Occipital lobe (tissue), 2 donors: ENCODE measurements around the gene DPPA4. TPM values are rescaled to one million over a fixed set of nuclear protein-coding genes. Genes with fewer than 3 reads are reported as not detected.
"Not testable (repeated sequence)": the region's sequence is repeated elsewhere in the genome, so short reads cannot be mapped to it uniquely, and the experiment has no call there.

Source experiments
- DNase-seq: peaks from one replicate; lab custom pipeline; 2025; lab: John Stamatoyannopoulos, UW
- total RNA-seq: library from RNA; depleted of rRNA; stranded (reverse); fragments of >200 nt; gene quantifications from one replicate; pipeline ENCODE4 v1.2.3, GENCODE V29; 2014

DPPA4 gene, protein sequence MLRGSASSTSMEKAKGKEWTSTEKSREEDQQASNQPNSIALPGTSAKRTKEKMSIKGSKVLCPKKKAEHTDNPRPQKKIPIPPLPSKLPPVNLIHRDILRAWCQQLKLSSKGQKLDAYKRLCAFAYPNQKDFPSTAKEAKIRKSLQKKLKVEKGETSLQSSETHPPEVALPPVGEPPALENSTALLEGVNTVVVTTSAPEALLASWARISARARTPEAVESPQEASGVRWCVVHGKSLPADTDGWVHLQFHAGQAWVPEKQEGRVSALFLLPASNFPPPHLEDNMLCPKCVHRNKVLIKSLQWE
- under 0.01 TPM for total RNA-seq

DNA sequence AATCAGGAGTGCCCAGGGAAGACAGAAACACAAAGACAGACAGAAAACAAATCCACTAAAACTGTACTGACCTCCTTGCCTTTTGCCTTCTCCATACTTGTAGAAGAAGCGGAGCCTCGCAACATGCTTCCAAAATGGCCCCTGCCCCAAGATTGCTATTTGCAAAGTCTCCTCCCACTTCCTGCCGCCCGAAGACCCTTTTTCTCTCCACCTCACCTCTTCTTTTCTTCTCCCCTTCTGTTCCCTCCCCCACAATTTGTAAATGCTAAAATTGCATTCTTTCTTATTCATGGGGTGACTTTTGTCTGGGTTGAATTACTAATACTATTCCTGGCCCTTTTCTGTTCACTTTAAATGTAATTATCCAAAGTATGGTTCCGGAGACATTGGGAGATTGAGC is at the start of gene DPPA4:
Gene DPPA4 (minus strand): TSS at position 154 of the 400 bp plus-strand sequence. CDS start 29 bp downstream, at position 125.
- no peak for DNase-seq

DNA sequence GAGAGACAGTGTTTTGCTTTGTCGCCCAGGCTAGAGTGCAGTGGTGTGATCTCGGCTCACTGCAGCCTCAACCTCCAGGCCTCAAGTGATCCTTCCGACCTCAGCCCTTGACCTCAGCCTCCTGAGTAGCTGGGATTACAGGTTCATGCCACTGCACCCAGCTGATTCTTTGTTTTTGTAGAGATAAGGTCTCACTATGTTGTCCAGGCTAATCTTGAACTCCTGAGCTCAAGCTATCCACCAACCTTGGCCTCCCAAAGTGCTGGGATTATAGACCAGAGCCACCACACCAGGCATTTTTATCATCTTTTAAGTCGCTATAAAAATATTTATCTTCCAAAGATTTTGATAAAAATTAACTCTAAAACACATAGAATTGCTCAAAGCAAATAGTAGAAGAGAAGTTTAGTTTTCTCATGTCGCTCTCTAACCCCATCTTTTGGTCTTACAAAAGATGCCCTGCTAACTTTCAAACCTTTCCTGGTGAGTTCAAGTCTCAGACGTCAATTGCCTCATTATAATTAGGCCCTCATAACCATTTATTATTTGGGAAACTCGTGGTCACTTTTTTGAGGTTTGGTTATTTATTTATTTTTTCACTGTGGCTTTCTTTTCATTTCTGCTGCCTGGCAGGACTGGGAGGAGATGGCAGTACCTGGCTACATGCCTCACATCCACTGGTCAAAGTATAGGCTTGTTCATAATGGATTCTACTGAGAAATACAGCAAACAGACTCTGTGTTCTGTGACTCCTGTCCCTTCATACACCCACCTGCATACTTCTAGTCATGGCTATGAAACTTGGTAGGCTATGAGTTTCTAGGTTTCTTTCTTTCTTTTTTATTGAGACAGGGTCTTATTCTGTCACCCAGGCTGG is 48.3 kb upstream of the DPPA4 start:
- no peak for DNase-seq

DNA sequence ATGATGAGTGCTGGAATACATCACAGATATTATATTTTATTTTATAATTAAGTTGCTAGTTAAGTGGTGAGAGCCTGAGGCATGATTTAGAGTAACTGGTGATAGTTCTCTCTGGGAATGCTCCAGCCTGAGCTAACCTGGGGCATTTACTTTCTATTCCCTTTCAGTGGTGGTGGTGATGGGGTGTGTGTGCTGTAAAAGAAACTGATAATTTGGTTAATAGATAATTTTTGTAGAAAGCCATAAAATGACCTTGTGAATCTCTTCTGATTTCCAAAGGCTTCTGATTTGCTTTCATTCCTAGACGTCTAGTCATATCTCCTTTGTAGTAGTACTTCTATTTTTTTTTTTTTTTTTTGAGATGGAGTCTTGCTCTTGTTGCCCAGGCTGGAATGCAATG is 46.8 kb upstream of the DPPA4 start:
- DNase-seq = no peak

DNA sequence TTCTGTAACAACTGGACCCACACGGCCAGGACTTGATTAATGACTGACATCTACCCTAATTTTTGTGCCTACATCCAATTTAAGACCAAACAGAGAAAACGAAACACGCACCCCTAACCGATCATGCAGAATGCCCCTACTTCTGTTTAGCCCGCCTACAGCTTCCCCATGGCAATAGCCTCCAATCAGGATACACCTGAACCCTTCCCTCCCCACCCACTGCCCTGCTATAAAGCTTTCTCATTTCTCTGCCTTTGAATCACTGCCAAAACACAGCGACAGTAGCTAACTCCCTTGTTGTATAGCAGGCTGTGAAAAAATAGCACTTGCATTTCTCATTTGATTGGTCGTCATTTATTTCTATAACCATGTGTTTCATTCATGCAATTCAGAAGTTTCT is 45.2 kb upstream of the DPPA4 start:
- no peak for DNase-seq

DNA sequence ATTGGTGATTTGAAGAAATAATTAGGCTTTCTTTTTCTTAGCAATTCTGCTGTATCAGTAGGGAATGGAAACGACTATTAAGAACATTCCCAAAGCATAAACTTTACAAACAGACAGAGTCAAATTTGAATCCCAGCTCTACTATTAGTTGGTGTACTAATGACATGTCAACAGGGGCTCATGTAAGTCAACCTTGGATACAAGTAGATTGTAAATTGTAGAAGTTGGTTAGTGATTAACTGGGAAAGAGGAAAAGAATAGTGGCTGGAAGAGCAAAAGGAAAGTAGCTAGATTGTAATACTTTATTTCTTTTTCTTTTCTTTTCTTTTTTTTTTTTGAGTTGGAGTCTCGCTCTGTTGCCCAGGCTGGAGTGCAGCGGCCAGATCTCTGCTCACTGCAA is 38.6 kb upstream of the DPPA4 start:
- no peak for DNase-seq

DNA sequence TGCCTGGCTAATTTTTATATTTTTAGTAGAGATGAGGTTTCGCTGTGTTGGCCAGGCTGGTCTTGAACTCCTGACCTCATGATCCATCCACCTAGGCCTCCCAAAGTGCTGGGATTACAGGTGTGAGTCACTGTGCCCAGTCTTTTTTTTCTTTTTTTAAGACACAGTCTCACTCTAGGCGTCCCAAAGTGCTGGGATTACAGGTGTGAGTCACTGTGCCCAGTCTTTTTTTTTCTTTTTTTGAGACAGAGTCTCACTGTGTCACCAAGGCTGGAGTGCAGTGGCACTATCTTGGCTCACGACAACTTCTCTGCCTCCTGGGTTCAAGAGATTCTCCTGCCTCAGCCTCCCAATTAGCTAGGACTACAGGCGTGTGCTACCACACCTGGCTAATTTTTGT is 37.1 kb upstream of the DPPA4 start:
- DNase-seq = not testable (repeated sequence)

DNA sequence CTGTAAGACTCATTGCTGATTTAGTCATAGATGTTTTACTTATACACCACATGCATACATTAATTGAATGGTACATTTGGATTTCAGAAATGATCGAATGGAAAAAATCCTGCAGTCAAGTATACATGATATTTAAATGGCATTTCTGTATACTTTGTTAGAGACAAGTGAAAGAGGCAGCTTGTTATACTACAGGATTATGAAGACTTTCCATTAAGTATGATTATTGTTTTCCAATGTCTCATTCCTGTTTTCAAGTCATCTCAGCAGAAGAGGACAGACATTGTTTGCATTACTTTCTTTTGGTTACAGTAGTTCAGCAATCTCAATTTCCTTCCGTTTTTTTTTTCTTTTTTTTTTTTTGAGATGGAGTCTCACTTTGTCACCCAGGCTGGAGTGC is 36.6 kb upstream of the DPPA4 start:
- no peak for DNase-seq

DNA sequence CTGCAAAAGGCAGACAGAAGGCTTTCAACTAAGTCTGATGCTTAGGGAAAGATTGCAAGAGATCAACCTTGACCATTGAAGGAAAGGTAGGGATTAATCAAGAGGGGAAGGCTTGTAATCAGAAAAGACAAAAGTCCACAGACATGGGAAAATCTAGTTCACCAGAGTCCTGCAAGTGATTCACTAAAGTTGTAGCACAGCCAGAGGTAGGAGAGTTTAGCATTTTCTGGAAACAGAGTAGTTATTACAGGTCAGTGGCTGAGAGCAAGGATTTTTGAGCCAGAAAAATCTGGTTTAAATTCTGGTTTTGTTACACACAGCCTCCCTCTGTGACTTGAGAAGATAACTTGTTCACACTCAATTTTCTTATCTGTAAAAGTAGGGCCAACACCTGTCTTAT is 35.3 kb upstream of the DPPA4 start:
- DNase-seq = no peak

DNA sequence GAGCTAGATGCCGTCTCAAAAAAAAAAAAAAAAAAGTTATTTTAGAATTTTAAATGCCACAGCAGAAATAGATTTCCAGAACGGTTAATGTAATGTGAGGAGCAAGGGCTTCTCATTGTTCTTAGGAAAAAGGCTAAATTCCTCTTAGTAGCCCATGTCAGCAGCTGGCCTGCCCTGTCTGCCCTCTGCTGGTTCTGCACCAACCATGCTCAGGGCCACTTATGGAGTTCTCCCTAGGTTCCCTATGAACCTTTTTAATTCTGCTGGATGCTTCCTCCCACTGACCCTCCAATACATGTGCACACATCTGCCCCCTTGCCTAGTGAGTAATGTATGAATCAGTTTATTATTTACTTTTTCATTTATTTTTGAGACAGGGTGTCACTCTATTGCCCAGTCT is 32.2 kb upstream of the DPPA4 start:
- no peak for DNase-seq

DNA sequence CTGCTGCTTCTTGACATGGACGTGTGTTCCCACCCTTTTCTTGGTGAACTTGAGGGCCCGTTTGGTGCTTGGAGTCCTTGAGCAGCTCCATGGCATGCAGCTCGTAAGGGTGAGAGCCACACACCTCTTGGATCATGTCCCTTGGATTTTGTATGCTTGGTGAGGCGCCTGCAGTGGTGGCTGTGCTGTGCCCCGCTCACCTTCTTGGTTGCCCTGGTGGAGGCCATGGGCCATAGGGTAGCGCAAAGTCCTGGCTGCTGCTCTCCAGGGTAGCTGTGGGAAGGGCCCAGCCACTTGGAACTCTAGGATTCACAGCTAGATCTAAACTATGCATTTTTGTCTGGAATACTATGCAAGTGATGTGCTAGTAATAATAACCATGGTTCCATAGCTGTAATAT is 26.7 kb upstream of the DPPA4 start:
- DNase-seq = no peak

DNA sequence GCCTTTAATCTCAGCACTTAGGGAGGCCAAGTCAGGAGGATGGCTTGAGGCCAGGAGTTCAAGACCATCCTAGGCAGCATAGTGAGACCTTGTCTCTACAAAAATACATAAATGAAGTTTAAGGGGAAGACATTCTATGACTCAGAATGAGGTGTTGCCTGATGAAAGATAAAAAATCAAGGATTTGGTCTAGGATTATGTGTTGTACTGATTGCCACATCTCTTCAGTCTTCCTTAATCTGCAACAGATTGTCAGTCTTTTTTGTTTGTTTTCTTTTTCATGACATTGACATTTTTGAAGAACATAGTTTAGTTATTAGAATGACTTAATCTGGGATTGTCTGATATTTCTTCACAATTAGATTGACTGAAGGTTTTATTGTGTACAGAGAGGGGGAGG is 26.3 kb upstream of the DPPA4 start:
- DNase-seq = no peak

DNA sequence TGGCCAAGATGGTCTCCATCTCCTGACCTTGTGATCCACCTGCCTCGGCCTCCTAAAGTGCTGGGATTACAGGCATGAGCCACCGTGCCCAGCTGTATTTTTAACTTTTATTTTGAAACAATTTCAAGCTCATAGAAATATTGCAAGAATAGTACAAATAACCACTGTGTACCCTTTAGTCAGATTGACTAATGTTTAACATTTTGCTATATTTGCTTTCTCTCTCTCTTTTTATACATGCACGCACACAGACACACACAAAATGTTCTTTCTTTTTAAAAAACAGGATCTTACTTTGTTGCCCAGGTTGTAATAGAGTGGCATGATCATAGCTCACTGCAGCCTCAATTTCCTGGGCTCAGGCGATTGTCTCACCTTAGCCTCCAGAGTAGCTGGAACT is 25.5 kb upstream of the DPPA4 start:
- DNase-seq = no peak

DNA sequence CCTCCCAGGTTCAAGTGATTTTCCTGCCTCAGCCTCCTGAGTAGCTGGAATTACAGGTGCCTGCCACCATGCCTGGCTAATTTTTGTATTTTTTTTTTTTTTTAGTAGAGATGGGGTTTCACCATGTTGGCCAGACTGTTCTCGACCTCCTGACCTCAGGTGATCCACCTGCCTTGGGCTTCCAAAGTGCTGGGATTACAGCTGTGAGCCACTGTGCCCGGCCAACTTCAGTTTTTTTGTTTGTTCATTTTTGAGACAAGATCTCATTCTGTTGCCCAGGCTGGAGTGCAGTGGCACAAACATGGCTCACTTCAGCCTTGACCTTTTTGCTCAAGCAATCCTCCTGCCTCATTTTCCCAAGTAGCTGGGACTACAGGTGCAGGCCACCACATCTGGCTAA is 21.5 kb upstream of the DPPA4 start:
- not testable (repeated sequence) for DNase-seq

DNA sequence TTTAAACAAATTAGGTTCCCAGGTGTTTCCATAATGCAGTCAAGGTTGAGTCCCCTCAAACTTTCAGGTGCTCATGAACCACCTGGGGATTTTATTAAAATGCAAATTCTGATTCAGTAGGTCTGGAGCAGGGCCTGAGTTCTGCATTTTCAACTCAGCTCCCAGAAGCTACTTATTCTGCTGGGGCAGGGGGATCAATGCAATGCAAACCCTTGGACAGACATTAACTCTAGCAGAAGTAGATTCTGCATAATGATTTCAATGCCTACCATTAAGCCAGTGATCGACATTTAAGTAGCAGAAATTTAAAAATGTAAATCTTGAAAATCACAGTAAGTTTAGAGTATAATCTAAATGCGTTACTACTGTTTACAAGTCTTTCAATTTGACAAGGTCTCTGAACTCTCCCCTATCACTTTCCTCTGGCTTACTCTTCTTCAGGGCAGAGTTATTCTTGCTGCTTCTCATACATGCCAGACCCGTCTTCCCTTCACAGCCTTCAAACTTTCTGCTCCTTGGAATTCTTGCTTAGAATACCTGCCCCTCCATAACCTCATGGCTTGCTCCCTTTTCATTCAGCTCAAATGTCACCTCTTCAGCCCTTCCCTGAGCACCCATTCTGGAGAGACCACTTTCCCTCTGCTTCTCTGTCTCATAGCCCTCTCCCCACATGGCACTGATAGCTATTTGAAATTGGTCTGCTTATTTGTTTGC is 19.3 kb upstream of the DPPA4 start:
- DNase-seq = no peak

DNA sequence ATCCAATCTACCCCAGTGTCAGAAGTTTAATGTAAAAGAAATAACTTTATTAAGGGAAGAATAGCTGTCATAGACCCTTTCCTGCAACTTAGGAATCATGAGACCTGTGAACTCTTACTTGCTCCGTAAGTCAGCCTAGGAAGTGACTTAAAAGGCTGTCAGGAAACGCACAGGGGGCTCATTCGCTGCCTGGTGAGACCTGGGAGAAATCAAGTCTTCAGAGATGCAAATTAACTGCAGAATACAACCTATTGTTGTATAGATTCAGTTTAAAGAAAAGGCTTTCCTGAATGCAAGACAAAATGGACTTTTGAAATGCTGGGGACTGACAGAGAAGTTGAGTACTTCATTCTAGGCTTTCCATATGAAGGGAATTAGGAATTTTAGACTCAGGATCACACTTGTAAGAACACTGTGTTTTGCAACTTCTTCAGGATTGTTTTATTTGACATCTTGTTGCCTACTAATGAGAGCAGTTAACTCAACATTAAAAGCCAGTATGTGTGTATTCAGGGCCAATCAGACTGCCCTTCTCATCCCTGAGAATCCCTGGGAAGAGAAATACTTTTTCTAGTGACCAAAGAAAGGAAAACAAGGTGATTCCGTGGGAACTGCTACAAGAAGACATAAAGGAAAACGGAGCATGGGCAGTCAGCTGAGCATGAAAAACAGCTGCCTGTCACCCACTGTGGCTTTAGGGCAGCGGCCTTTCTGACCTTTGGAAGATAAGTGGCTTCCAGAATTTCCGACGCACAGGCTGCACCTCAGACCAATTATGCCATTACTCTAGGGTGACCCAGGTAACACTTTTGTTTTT is 18.5 kb upstream of the DPPA4 start:
- no peak for DNase-seq

DNA sequence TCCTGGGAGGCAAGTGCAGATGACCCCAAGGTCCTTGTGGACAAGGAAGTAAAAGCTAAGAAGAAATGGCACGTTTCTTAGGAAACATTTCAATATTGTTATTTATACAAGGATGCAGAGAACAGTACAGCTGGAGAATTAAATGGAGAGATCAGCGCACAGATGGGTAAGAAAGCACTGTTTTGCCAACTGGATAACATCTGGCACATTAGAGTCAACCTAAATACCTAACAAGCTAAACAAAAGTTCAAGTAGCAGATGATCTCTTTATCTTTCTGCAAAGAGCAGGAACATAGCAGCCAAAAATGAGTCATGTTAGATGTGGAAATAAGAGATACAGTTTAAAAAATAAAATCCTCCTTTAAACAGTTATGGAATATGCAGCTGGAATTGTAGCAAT is 15.7 kb upstream of the DPPA4 start:
- DNase-seq = no peak

DNA sequence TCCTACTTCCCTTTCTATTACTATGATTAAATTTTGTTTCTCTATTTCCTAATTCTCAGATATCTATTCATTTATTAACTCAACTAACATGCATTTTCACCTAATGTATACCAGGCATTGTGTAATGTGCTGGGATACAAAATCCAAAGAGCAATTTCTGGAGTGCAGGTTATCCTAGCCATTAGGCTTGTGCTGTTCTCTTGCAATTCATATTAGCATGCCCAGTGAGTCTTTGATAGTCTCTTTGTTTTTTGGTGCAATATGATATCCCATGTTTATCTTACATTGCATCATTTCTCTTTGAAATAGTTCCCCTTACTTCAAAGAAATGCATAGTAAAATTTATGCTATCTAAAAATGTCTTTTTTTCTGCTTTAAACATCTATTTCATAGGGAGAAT is 13.9 kb upstream of the DPPA4 start:
- DNase-seq = no peak

DNA sequence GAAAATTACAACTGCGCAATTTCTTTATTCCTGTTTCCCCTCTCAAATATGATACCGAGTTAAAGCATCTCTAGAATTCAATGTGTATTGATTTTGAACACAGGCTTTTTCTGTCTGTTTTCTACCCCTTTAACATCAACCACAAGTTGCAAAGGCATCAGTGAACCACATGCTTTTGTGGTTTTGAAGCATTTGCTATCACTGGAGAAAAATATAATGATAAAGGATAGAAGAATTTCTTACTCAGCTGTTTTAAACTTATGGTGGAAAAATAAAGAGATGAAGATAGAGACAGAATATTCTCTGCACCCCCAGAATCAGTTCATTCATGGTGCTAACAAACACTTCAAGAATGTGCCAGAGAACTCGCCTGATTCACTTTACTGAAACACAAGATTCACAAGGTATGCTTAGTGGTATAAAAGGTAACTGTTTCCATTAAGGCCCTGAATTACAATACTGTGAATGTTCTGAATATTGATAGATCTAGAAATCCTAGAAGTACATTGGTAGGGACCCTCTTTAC is 9.5 kb upstream of the DPPA4 start:
- no peak for DNase-seq

DNA sequence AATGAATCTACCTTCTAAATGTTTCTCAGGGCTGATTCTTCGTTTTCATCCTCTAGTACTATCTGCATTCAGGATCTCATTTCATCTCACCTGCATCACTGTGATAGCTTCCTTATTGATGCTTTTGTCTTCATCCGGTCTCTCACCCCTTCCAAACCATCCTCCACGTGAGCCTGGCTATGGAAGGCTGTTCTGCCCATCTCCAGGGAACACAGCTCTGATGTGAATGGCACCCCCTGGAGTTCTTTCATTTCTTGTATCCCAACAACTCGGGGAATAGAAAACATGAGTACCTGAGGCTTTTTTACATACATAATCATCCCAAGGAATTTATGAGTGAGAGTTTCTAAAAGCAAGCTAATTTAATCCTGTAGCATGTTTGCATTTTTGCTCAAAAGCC is 8.8 kb upstream of the DPPA4 start:
- no peak for DNase-seq

DNA sequence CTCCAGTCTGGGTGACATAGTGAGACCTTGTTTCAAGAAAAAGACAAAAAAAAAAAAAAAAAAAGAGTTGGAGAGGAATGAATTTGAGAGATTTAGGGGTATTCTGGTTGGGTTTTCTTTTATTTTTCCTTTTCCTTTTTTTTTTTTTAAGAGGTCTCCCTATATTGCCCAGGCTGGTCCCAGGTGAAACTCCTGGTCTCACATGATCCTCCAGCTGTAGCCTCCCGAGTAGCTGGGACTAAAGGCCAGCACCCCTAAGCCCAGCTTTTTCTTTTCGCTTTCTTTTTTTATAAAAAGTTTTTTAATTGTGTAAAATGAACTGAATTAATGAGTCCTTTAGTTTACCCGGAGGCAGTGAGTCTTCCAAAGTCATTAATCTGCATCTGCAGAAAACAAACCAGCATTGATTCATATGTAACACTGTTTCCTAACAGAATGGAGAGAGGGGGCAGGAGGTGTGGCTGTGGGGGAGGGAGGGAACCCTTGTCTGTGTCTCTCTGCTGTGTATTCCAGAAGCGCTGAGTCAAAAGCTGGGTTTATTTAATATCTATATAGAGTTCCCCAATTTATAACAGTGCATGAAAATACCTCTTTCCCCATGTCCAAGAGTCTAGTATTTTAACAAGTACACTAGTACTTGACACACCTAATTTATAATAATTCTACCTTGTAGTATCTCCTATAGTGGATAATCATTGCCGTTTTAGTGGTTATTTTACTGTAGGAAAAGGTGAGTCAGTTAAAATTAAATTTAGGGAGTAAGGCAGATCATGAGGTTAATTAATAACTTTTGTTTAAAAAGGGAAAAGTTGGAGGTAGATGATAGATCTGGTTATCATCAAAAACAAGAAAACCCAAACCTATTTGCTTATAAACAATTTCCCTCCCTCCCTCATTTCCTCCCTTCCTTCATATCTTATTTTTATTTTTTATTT is 2.6 kb upstream of the DPPA4 start:
- no peak for DNase-seq
